HUES6 (cell line): Measurements from ENCODE around the gene LCLAT1.

Experiments
- H3K27ac ChIP-seq: 2 replicates; pipeline ENCODE4 v1.7.0; 2013; ENCODE audit warnings: low read depth, mild to moderate bottlenecking, low read length, inconsistent platforms
- H3K27me3 ChIP-seq: 2 replicates; pipeline ENCODE4 v1.6.1; 2013; ENCODE audit warnings: low read length; ENCODE audit not compliant: control insufficient read depth, insufficient read depth
- H3K36me3 ChIP-seq: 2 replicates; pipeline ENCODE4 v1.6.1; 2013; ENCODE audit warnings: low read length; ENCODE audit not compliant: control insufficient read depth, insufficient read depth
- H3K4me1 ChIP-seq: 2 replicates; pipeline ENCODE4 v1.6.1; 2013; ENCODE audit warnings: low read length; ENCODE audit not compliant: control insufficient read depth, insufficient read depth
- H3K4me3 ChIP-seq: 2 replicates; pipeline ENCODE4 v1.5.1; 2013; ENCODE audit warnings: low read depth, low read length
- H3K9ac ChIP-seq: one replicate; pipeline ENCODE4 v1.6.1; 2013; ENCODE audit warnings: mild to moderate bottlenecking, low read length
- H3K9me3 ChIP-seq: 2 replicates; pipeline ENCODE4 v1.6.1; 2013; ENCODE audit warnings: low read depth, low read length; ENCODE audit not compliant: control insufficient read depth, insufficient read depth

LCLAT1 gene

DNA sequence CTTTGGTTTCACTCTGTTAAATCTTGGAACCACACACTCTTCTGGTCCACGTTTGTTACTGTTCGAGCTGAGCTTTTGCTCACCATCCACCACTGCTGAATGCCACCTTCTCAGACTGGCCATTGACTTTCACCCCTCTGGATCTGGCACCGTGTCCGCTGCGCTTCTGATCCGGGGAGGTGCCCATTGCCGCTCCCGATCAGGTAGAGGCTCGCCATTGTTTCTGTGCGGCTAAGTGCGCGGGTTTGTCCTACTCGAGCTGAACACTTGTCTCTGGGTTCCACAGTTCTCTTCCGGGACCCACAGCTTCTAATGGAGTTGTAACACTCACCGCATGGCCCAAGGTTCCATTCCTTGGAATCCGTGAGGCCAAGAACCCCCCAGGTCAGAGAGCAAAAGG lies 72.8 kb downstream of the LCLAT1 start:
- Histone ChIP-seq H3K9ac (no peak overlapping the region), H3K36me3 (peaks cover 15% of the 10 kb centered on the region), H3K27ac (no peak overlapping the region), H3K4me1 (no peaks in the 10 kb centered on the region), H3K4me3 (no peak overlapping the region), H3K9me3 (peaks cover 29% of the 10 kb centered on the region), H3K27me3 (no peaks in the 10 kb centered on the region)

DNA sequence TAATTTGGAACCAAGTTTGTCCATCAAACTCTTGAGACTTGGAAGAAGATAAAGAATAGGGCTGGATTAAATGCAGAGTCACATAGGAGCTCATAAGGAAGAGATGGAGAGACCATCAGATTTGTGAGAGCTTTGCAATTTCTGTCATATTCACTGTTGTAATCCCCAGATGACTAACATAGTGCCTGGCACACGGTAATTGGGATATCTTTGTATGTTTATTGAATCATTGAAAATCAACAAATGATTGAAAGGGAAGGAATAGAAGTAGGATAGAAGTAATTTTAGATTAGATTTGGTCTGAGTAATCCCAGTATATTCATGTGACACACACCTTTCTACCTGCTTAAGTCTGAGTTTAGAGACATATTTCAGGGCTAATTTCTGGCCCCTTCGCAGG lies 75.4 kb downstream of the LCLAT1 start:
- no peaks in the 10 kb centered on the region for H3K4me1 ChIP-seq
- peaks cover 15% of the 10 kb centered on the region for H3K36me3 ChIP-seq
- H3K9me3 ChIP-seq: peaks cover 23% of the 10 kb centered on the region
- H3K27me3 ChIP-seq: no peaks in the 10 kb centered on the region
- no peak overlapping the region for H3K9ac ChIP-seq
- H3K27ac ChIP-seq: no peak overlapping the region
- no peak overlapping the region for H3K4me3 ChIP-seq

DNA sequence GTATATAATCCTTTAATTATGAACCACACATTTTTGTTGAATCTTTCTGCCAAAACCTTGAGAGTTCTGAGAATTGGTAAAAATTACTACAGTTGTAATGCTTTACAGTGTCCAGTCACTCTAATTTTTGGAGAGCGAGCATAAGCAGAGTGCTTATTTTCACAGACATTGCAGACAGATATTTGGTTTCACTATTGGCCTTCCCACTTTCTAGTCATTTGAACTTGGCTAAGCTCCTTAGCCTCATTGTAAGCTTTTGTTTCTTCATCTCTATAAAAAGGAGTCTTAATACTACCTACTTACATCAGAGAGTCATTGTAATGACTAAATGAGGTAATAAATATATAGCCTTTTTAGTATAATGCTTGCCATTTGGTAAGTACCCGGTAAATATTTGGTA lies 80.4 kb downstream of the LCLAT1 start:
- no peaks in the 10 kb centered on the region for H3K4me1 ChIP-seq
- no peak overlapping the region for H3K27ac ChIP-seq
- no peak overlapping the region for H3K9ac ChIP-seq
- H3K27me3 ChIP-seq: no peaks in the 10 kb centered on the region
- H3K4me3 ChIP-seq: no peak overlapping the region
- no peaks in the 10 kb centered on the region for H3K36me3 ChIP-seq
- H3K9me3 ChIP-seq: no peaks in the 10 kb centered on the region; the same call in 1 of the 2 replicates

DNA sequence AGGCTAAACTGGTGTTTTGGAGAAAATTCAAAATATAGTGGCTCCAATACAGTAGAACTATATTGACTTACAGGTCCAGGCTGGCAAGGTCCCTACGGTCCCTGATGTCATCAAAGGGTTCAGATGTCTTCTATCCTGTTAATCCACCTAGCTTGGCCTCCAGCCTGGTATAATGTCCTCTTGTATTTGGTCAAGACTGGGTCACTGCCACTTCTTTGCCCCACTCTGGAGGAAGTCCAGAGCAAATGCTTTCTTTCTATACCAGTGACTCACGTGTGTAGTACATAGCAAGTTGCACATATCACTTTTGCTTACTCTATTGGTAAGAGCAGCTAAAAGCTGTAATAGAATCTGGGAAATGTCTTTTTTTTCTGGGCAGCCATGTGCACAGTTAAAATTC lies 80.8 kb downstream of the LCLAT1 start:
- H3K27me3 ChIP-seq: no peaks in the 10 kb centered on the region

DNA sequence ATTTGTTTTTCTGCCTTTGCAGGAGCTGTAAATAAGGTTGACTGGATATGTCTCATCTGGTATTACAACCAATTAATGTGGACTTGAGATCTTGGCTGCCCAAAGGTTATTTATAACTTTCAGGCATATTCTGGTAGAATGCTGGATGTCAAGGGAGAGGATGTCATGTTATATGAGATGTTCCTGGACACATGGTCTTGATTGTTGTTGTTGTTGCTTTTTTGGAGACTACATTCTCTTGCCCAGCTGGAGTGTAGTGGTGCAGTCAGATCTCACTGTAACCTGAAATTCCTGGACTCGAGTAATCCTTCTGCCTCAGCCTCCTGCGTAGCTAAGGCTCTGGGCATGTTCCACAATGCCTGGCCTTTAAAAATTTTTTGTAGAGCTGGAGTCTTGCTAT lies 83.3 kb downstream of the LCLAT1 start:
- Histone ChIP-seq H3K9ac (no peak overlapping the region), H3K27me3 (no peaks in the 10 kb centered on the region), H3K36me3 (peaks cover 23% of the 10 kb centered on the region), H3K4me1 (no peaks in the 10 kb centered on the region), H3K4me3 (no peak overlapping the region), H3K9me3 (peaks cover 4% of the 10 kb centered on the region; the same call in 1 of the 2 replicates), H3K27ac (no peak overlapping the region)

More for the DNA sequence above, 80.8 kb downstream of the LCLAT1 start:
- no peaks in the 10 kb centered on the region; the same call in 1 of the 2 replicates for H3K9me3 ChIP-seq
- H3K36me3 ChIP-seq: peaks cover under 1% of the 10 kb centered on the region; the same call in 1 of the 2 replicates
- H3K9ac ChIP-seq: no peak overlapping the region
- H3K27ac ChIP-seq: no peak overlapping the region
- no peaks in the 10 kb centered on the region for H3K4me1 ChIP-seq
- no peak overlapping the region for H3K4me3 ChIP-seq

DNA sequence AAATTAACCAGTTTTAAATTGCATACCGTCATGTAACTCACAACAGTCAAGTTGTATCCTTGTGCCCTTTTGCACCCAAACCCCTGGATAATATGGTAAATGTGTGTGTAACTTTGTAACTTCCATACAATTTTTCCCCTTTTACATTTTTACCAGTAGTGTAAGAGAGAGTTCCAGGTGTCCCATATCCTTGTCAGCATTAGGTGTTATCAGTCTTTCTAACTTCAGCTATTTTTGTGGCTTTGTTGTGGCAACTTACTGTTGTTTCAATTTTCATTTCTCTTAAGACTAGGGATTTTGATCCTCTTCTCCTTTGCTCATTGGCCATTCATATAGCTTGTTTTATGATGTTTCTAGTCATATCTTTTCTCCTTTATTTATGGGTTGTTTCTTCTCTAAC lies 94.6 kb downstream of the LCLAT1 start:
- Histone ChIP-seq H3K36me3 (no peaks in the 10 kb centered on the region), H3K27me3 (no peaks in the 10 kb centered on the region)

DNA sequence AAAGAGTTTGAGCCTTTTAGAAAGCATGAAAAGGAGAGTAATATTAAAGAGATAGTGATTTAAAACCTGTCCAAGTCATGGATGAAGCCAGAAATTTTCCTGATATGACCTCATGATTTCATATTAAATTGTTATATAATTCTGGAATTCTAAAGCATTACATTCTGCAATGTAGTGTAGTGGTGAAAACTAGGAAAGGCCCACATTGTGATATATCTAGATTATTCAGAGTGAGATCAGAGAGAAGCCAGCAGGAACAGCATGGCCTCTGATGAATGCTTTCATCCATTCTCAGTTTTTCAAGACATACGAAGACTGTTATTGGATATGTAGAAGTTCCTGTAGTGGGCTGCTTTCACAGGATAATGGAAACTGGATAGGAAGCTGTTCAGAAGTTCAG lies 98.8 kb downstream of the LCLAT1 start:
- H3K4me3 ChIP-seq: no peak overlapping the region

More for the DNA sequence above, 94.6 kb downstream of the LCLAT1 start:
- no peak overlapping the region for H3K9ac ChIP-seq
- H3K27ac ChIP-seq: no peak overlapping the region
- H3K4me3 ChIP-seq: no peak overlapping the region
- H3K4me1 ChIP-seq: no peaks in the 10 kb centered on the region
- no peaks in the 10 kb centered on the region for H3K9me3 ChIP-seq

DNA sequence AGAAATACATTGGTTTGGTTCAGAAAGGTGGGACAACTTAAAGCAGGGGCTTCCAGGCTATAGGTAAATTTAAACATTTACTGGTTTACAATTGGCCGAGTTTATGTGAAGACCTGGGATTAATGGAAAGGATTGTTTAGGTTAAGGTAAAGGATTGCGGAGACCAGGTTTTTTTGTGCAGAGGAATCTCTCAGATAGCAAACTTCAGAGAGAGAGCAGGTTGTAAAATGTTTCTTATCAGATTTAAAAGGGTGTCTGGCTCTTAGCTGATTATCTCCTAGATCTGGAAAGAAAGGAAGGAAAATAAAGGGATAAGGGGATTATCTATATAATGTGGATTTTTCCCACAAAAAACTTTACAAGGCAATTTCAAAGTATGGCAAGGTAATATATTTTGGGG lies 101.3 kb downstream of the LCLAT1 start:
- Histone ChIP-seq H3K4me1 (no peaks in the 10 kb centered on the region), H3K36me3 (0 out of 2 replicates have a peak, but pooled peaks cover 3% of the 10 kb centered on the region)

More for the DNA sequence above, 98.8 kb downstream of the LCLAT1 start:
- H3K27me3 ChIP-seq: no peaks in the 10 kb centered on the region
- H3K4me1 ChIP-seq: no peaks in the 10 kb centered on the region
- H3K36me3 ChIP-seq: no peaks in the 10 kb centered on the region
- no peak overlapping the region for H3K9ac ChIP-seq
- no peaks in the 10 kb centered on the region for H3K9me3 ChIP-seq
- no peak overlapping the region for H3K27ac ChIP-seq

DNA sequence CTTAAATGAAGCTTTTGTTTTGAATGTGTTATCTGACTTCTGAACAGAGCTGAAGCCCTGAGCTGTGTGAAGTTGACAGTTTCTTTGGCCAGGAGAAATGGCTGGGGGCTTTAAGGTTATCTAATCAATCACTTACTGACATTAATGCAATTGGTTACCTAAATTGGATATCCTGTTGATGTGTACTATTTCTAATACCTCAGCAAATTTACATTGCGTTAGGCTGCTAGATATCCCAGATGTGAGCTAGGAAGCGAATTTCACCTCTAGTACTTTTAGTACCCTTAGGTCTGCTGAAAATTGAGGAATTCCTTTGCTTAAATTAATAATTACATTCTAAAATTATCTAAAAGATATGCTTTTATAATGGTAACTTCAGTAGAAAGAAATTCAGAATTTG lies 102.0 kb downstream of the LCLAT1 start:
- Histone ChIP-seq H3K27me3 (no peaks in the 10 kb centered on the region), H3K4me1 (no peaks in the 10 kb centered on the region), H3K4me3 (no peak overlapping the region), H3K27ac (peak overlapping the region; percentile 72; the same call in 1 of the 2 replicates), H3K9ac (no peak overlapping the region), H3K36me3 (0 out of 2 replicates have a peak, but pooled peaks cover 3% of the 10 kb centered on the region), H3K9me3 (peaks cover 6% of the 10 kb centered on the region; the same call in 1 of the 2 replicates)

More for the DNA sequence above, 101.3 kb downstream of the LCLAT1 start:
- H3K9ac ChIP-seq: no peak overlapping the region
- peak overlapping the region; percentile 72 for H3K27ac ChIP-seq
- H3K9me3 ChIP-seq: peaks cover 6% of the 10 kb centered on the region; the same call in 1 of the 2 replicates
- no peak overlapping the region for H3K4me3 ChIP-seq
- H3K27me3 ChIP-seq: no peaks in the 10 kb centered on the region

DNA sequence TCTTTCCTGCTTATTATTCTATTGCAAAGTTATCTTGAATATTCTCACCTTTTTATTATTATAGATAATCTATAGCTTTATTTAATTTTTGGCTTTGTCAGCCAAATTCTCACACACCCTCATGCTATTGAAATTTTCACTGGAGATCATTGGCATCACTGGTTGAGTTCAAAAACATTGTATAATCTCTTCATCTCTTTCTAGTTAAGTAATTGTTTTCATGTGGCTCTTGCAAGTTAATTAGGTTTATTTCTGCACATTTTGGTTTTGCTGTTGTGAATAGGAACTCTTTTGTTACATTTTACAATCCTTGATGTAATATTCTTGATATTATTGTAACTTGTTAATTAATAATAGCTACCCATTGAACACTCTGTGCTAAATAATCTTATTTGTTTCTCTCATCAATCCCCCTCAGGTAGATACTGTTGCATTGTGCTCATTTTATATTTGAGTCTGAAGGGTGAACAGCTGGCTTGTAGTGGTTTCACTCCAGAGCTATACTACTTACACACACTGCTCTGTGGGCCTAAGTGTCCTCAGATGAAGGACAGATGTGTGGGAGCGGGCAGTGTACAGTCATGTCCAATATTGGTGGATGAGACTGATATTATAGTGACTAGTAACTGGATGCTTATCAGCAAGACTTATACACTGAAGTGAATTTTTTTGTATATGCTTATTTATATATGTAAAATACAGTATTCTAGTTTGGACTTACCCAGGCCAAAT lies 112.7 kb downstream of the LCLAT1 start:
- no peak overlapping the region for H3K27ac ChIP-seq
- no peaks in the 10 kb centered on the region for H3K27me3 ChIP-seq
- no peaks in the 10 kb centered on the region for H3K4me1 ChIP-seq
- no peak overlapping the region for H3K4me3 ChIP-seq
- H3K9me3 ChIP-seq: no peaks in the 10 kb centered on the region; the same call in 1 of the 2 replicates
- no peak overlapping the region for H3K9ac ChIP-seq
- H3K36me3 ChIP-seq: peaks cover 12% of the 10 kb centered on the region

DNA sequence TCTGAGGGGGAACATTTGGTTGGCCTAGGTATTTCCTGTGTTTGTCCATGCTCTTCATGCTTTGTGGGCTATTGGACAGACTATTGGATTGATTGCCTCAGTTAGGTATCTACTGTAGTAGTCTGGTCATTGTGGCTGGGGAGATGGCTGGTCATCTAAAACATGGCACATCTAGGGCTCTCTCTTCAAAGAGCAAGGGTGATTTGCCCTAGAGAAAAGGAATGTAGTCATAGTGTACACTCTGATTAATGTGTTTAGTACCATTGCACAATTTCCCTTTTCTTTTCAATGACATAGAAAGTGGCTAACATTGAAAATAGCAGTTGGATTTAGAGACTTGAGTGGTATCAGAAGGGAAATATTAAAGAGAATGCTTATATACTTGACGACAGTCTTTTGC lies 114.3 kb downstream of the LCLAT1 start:
- Histone ChIP-seq H3K36me3 (peaks cover 15% of the 10 kb centered on the region), H3K27me3 (no peaks in the 10 kb centered on the region), H3K27ac (no peak overlapping the region), H3K4me1 (no peaks in the 10 kb centered on the region), H3K9me3 (no peaks in the 10 kb centered on the region; the same call in 1 of the 2 replicates), H3K4me3 (no peak overlapping the region), H3K9ac (no peak overlapping the region)
